Rectal smooth muscle tissue (tissue), 1 donor: Measurements from ENCODE around the gene HOMER2.
"Not testable (repeated sequence)": the region's sequence is repeated elsewhere in the genome, so short reads cannot be mapped to it uniquely, and the experiment has no call there.

Experiments used
- H3K27ac ChIP-seq: one replicate; pipeline ENCODE4 v1.7.0; 2013; ENCODE audit warnings: low read depth, low read length, inconsistent platforms
- H3K27me3 ChIP-seq: one replicate; pipeline ENCODE4 v1.7.0; 2013; ENCODE audit warnings: low read length; ENCODE audit not compliant: control insufficient read depth, insufficient read depth
- H3K36me3 ChIP-seq: one replicate; pipeline ENCODE4 v1.7.0; 2013; ENCODE audit warnings: low read length; ENCODE audit not compliant: control insufficient read depth, insufficient read depth
- H3K4me1 ChIP-seq: one replicate; pipeline ENCODE4 v1.7.0; 2013; ENCODE audit warnings: low read length; ENCODE audit not compliant: control insufficient read depth, insufficient read depth
- H3K4me3 ChIP-seq: one replicate; pipeline ENCODE4 v1.7.0; 2013; ENCODE audit warnings: low read length
- H3K9ac ChIP-seq: one replicate; pipeline ENCODE4 v1.7.0; 2013; ENCODE audit warnings: low read length

HOMER2 gene

DNA sequence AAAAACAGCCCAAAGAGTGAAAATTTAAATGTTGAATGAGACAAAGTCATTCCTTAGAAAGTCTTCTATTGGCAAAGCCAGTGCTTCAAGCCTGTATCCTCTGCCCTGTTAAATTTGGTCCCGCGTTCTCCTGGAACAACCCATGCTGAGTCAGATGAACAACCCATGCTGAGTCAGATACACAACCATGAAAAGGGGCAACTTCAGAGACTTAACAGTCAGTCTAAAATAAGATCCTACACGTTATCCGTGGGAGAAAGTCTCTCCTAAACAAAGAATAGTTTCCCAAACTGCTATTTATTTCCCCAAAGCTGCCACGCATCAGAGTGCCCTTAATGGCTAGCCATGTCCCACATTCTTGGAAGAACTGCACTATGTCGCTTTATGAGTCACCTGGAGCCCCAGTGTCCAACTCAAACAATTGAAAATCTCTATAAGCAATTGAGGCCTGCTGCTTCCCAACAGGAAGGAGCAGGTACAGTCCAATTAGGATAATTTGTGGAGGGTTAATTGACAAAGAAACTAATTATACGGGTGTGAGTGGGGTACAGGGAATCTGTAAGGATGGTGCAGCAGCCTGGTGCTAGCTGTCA, 77.0 kb downstream of the HOMER2 start:
- Histone ChIP-seq H3K4me1 (no peaks in the 10 kb centered on the region), H3K36me3 (no peaks in the 10 kb centered on the region), H3K27ac (no peak overlapping the region), H3K27me3 (no peaks in the 10 kb centered on the region), H3K4me3 (no peak overlapping the region), H3K9ac (no peak overlapping the region)

DNA sequence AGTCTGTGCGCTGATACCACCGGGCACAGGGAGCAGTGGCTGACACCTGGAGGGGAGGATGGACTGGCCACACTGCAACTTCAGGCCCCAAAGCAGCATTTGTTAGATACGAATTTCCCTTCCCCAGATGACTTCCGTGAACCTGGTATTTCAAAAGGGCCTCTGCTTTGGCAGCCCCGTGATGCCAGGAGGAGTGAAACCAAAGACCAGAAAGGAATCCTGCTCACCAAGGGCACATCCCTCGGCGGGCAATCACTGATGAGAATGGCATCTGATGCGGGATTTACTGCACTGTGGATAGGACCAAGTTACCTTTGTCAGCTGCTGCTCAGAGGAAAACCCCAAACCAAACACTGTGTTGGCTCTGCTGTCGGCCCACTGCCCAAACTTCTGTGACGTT, 77.6 kb downstream of the HOMER2 start:
- H3K27ac ChIP-seq, result no peak overlapping the region
- H3K36me3 ChIP-seq, result no peaks in the 10 kb centered on the region
- no peak overlapping the region for H3K9ac ChIP-seq
- H3K4me3 ChIP-seq, result no peak overlapping the region
- no peaks in the 10 kb centered on the region for H3K27me3 ChIP-seq
- H3K4me1 ChIP-seq, result no peaks in the 10 kb centered on the region

DNA sequence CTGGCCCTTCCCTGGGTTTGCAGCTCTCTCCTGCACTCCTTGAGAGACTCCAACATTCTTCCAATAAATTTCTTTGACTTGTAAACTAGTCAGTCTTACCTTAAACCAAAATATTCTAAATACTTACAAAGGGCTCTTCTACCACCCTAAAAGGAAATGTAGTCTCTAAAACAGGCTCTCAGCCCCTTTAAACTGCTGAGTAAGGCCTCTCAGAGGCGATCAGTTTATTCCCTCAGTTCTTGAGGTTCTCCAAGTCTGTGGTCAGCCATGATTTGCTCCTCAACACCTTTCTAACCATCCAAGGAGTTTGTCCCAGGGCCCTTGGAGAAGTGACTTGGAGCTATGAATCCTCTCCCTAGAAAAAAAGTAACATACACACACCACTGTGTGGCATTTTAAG, 78.3 kb downstream of the HOMER2 start:
- Histone ChIP-seq H3K27ac (no peak overlapping the region), H3K4me3 (no peak overlapping the region), H3K4me1 (no peaks in the 10 kb centered on the region), H3K9ac (no peak overlapping the region), H3K27me3 (no peaks in the 10 kb centered on the region), H3K36me3 (no peaks in the 10 kb centered on the region)

DNA sequence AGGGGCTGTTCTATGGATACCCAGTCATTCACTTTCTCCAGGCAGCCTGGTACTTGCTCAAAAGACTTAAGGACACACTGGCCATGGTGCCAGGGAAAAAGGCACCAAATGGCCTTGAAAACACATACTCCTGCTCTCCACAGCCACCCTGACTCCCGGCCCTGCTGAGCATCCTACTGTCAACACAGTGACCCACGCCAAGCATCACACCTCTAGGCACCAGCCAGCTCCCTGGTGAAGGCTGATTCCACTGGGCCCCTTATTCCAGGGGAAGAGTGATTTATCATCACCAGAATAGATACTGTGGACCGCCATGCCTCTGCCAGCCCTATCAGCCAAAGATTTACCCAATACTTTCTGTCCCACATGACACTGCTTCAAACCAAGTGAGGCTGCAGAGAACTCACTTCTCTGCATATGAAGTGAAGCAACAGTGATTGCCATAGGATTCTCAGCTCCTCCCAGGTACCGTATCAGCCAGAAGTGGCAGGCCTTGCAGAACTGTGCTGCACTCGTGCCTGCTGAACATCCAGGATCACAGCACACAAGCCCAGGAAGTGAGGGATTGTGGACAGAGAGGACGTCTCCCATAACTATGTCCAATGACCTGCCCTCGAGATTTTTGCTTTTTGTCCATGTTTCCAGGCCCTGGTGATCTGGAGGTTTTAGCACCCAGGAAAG, 79.4 kb downstream of the HOMER2 start:
- H3K27me3 ChIP-seq, result no peaks in the 10 kb centered on the region
- no peaks in the 10 kb centered on the region for H3K4me1 ChIP-seq
- no peak overlapping the region for H3K4me3 ChIP-seq
- H3K36me3 ChIP-seq, result no peaks in the 10 kb centered on the region
- no peak overlapping the region for H3K27ac ChIP-seq
- no peak overlapping the region for H3K9ac ChIP-seq

DNA sequence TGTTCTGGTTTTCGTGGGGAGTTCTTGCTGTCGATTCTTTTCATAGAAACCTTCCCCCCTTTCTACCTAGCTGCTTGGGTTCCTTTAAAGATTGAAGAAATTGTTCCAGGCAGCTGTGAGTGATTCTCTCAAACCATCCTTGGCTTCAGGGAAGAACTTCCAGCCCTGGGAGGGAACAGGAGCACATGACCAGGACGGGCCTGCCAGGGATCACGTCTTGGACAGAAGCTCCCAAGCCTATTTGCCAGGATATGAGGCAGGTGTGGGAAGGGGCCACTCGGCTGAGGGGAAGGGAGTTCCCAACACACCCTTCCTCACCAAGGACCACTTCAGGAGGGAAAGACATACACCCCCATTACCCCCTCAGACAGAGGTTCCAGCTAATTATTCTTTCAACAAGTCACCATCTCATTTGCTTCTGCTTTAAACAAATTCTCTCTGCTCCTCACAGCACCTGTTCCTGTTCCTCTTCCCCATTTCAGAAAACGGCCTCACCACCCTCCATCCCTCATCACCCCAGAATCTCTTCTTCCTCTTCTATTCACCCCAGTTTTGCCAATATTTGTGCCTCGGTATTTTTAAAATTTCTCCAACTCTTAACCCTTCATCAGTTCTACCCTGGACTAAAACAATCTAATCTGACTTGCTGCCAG, 80.6 kb downstream of the HOMER2 start:
- no peaks in the 10 kb centered on the region for H3K36me3 ChIP-seq
- no peak overlapping the region for H3K4me3 ChIP-seq
- no peaks in the 10 kb centered on the region for H3K27me3 ChIP-seq
- no peak overlapping the region for H3K9ac ChIP-seq
- H3K27ac ChIP-seq, result no peak overlapping the region
- no peaks in the 10 kb centered on the region for H3K4me1 ChIP-seq

DNA sequence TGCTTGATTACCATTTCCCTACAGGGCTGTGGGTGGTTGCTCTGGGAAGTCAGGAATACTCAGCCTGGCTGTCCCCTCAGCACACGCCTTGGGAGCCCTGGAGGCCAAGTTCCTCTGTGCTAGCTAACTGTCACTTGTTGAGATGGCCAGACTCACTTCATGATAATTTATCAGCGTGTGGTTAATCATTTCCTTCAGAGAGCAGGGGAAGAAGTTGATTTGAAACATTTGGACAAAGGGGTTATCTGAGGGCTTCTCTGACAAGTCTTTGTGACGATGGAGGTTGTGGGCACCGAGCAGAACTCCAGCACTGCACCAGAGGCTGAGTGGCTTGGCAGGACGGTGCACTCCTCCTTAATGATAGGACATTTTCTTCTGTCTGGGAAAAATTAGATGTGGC, 81.2 kb downstream of the HOMER2 start:
- Histone ChIP-seq H3K27me3 (no peaks in the 10 kb centered on the region), H3K4me3 (no peak overlapping the region), H3K9ac (no peak overlapping the region), H3K36me3 (no peaks in the 10 kb centered on the region), H3K4me1 (no peaks in the 10 kb centered on the region), H3K27ac (no peak overlapping the region)

DNA sequence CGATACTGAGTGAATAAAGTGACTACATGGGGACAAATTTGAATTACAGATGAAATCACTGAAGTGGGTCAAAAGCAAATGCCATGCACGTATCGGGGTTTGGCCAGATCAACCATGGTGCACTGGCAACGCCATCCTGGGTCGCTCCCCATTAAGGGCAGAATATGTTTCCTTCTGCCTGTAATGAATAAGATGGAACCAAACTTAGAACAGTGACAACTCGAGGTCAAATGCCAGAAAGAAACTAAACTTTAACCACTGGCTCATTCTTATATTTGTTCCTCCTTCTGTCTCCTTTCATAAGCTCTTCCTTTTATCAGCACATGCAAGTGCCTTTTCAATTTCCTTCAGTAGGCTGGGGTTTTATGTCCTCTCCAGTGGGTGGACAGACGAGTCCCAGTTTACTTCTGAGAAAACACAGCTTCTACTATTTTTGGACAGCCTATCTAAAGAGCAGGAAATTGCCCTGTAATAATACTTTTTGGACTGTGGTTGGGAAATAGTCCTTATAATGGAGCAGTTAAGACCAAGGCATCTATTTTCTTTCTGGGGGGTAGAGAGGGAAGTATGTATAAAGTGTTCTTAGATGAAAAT, 81.7 kb downstream of the HOMER2 start:
- Histone ChIP-seq H3K36me3 (no peaks in the 10 kb centered on the region), H3K4me3 (no peak overlapping the region), H3K27ac (no peak overlapping the region), H3K4me1 (no peaks in the 10 kb centered on the region), H3K9ac (no peak overlapping the region), H3K27me3 (no peaks in the 10 kb centered on the region)

DNA sequence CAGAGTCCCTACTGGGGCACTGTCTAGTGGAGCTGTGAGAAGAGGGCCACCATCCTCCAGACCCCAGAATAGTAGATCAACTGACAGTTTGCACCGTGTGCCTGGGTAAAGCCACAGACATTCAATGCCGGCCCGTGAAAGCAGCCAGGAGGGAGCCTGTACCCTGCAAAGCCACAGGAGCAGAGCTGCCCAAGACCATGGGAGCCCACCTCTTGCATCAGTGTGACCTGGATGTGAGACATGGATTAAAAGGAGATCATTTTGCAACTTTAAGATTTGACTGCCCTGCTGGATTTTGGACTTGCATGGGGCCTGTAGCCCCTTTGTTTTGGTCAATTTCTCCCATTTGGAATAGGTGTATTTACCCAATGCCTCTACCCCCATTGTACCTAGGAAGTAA, 86.5 kb downstream of the HOMER2 start:
- H3K9ac ChIP-seq, H3K4me3 ChIP-seq, H3K27ac ChIP-seq, H3K4me1 ChIP-seq, H3K27me3 ChIP-seq, H3K36me3 ChIP-seq: not testable (repeated sequence)

DNA sequence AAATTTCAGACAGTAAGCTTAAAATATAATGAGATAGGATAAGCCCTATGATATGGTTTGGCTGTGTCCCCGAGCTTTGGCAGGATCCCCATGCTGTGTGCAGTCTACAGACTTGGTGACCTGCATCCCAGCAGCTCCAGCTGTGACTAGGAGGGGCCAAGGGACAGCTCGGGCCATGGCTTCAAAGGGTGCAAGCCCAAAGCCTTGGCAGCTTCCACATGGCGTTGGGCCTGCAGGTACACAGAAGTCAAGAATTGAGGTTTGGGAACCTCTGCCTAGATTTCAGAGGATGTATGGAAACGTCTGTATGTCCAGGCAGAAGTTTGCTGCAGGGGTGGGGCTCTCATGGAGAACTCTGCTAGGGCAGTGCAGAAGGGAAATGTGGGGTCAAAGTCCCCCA, 86.9 kb downstream of the HOMER2 start:
- not testable (repeated sequence) for H3K27ac ChIP-seq, H3K4me1 ChIP-seq, H3K27me3 ChIP-seq, H3K9ac ChIP-seq, H3K4me3 ChIP-seq, H3K36me3 ChIP-seq

DNA sequence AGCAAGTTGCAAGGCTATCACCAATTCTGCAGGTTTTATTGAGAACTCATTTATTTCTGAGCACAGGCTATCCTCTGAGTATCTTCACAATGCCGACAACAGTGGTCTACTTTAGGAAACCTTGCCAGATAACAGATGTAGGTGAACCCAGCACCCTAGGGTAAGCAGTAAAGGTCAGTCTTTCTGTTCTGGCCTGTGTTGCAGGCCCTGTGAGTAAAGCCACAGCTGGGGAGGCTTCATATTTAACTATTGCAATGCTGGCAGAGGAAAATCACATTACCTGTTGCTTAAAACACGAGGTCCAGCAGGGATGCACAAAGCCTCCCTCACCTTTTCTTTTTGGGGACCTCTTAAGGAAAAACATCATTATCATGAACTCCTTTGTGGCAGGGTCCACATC, 87.6 kb downstream of the HOMER2 start:
- no peaks in the 10 kb centered on the region for H3K4me1 ChIP-seq
- no peak overlapping the region for H3K4me3 ChIP-seq
- H3K27me3 ChIP-seq, result no peaks in the 10 kb centered on the region
- no peak overlapping the region for H3K27ac ChIP-seq
- no peak overlapping the region for H3K9ac ChIP-seq
- H3K36me3 ChIP-seq, result no peaks in the 10 kb centered on the region

DNA sequence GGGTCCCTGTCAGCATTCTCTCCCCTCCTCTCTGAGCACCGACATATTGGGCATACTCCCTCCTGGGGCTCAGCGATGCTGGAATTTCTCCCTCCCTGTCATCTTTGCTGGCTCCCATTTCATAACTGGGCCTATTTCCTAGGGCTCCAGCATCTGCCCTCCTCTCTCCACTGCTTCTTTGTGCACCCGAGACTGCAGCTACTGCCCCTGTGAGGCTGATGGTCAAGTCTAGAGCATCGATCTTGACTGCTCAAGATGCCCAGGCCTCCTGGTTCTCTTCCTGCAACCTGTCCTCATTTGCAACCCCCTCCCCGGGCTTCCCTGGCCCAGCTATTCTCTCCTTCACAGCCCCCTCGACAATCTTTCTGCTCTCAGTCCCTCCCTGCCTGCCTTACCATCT, 89.6 kb downstream of the HOMER2 start:
- Histone ChIP-seq H3K27ac (no peak overlapping the region), H3K4me1 (no peaks in the 10 kb centered on the region), H3K36me3 (peaks cover 3% of the 10 kb centered on the region), H3K4me3 (no peak overlapping the region), H3K27me3 (no peaks in the 10 kb centered on the region), H3K9ac (no peak overlapping the region)

DNA sequence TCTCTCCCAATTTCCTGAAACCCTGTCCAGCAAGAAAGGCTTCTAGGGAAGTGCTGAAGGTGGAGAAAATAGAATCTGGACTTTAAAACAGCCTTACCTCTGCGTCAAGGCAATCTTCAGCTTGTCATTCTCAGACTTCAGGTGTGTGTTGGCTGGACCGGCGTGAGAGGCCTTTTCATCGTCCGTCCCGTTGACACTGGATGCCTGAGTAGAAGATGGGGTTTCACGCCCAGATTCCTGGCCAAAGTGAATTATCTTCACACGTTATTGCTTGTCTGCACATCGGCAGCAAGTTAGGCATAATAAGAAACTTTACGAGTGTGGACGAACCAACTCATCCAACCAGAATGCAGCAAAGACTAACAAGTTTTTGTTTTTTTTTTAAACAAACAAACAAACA, 93.6 kb downstream of the HOMER2 start:
- Histone ChIP-seq H3K36me3 (peaks cover 3% of the 10 kb centered on the region), H3K4me3 (no peak overlapping the region), H3K9ac (no peak overlapping the region), H3K27ac (no peak overlapping the region), H3K4me1 (no peaks in the 10 kb centered on the region), H3K27me3 (no peaks in the 10 kb centered on the region)
